Measurements from ENCODE around the gene PERM1.
"Not testable (repeated sequence)": the region's sequence is repeated elsewhere in the genome, so short reads cannot be mapped to it uniquely, and the experiment has no call there.

The PERM1 gene

DNA sequence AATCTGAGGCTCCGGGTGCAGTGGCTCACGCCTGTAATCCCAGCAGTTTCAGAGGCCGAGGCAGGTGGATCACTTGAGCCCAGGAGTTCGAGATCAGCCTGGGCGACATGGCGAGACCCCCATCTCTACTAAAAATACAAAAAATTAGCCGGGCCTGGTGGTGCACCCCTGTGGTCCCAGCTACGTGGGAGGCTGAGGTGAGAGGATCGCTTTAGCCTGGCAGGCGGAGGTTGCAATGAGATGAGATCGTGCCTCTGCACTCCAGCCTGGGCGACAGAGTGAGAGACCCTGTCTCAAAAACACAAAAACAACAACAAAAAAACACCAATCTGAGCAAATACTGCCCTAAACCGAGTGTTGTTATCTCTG is 30.8 kb upstream of the PERM1 start:
- H3K27me3 ChIP-seq (ENCODE audit: low read depth, low read length); H3K36me3 ChIP-seq (ENCODE audit: control insufficient read depth in 1 of 2, insufficient read depth in 2 of 2, low read length in 2 of 2); H3K9me3 ChIP-seq (ENCODE audit: control insufficient read depth in 1 of 2, low read length in 2 of 2): not testable (repeated sequence)
- peak overlapping the region; percentile 73 to 79 for H3K4me3 ChIP-seq (ENCODE audit: low read depth in 1 of 2, low read length in 2 of 2)
- peaks cover 0 to 15% of the 10 kb centered on the region in 2 donors for H3K4me1 ChIP-seq (ENCODE audit: control insufficient read depth in 1 of 2, insufficient read depth in 2 of 2, low read length in 2 of 2)
- H3K27ac ChIP-seq (ENCODE audit: low read length): peak overlapping the region; percentile 67

DNA sequence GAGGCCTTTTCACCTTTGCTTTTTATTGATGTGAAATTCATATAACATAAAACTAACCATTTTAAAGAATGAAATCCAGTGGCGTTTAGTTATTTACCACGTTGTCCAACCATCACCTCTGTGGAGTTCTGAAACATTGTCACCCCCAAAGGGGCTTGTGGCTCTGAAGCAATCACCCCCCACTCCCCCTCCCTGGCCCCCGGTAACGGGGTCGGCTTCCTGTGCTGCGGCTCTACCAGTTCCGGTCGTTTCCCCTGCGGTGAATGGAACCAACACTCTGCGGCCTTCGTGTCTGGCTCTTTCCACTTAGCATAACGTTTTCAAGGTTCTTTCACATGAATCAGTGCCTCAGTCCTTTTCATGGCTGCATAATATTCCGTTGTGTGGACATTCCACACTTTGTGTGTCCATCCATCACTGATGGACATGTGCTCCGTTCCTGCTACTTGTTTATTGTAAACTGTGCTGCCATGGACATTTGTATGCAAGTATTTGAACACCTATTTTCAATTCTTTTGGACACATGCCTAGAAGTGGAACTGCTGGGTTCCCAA is 29.6 kb upstream of the PERM1 start:
- Histone ChIP-seq H3K4me1 (ENCODE audit: control insufficient read depth in 1 of 2, insufficient read depth in 2 of 2, low read length in 2 of 2) (peaks cover 0 to 15% of the 10 kb centered on the region in 2 donors), H3K9me3 (ENCODE audit: control insufficient read depth in 1 of 2, low read length in 2 of 2) (no peaks in the 10 kb centered on the region), H3K27ac (ENCODE audit: low read length) (no peak overlapping the region), H3K27me3 (ENCODE audit: low read depth, low read length) (no peaks in the 10 kb centered on the region), H3K4me3 (ENCODE audit: low read depth in 1 of 2, low read length in 2 of 2) (no peak overlapping the region), H3K36me3 (ENCODE audit: control insufficient read depth in 1 of 2, insufficient read depth in 2 of 2, low read length in 2 of 2) (no peaks in the 10 kb centered on the region)

GRCh38 chr1:1010131-1010530 is 28.2 kb upstream of the PERM1 start:
- H3K4me1 ChIP-seq (ENCODE audit: control insufficient read depth in 1 of 2, insufficient read depth in 2 of 2, low read length in 2 of 2): peaks cover 0 to 24% of the 10 kb centered on the region in 2 donors
- not testable (repeated sequence) for H3K27ac ChIP-seq (ENCODE audit: low read length); H3K27me3 ChIP-seq (ENCODE audit: low read depth, low read length); H3K9me3 ChIP-seq (ENCODE audit: control insufficient read depth in 1 of 2, low read length in 2 of 2); H3K4me3 ChIP-seq (ENCODE audit: low read depth in 1 of 2, low read length in 2 of 2); H3K36me3 ChIP-seq (ENCODE audit: control insufficient read depth in 1 of 2, insufficient read depth in 2 of 2, low read length in 2 of 2)

GRCh38 chr1:1006305-1007159 is 24.6 kb upstream of the PERM1 start:
- no peak overlapping the region for H3K27ac ChIP-seq (ENCODE audit: low read length)
- peaks cover 15% of the 10 kb centered on the region for H3K27me3 ChIP-seq (ENCODE audit: low read depth, low read length)
- no peak overlapping the region for H3K4me3 ChIP-seq (ENCODE audit: low read depth in 1 of 2, low read length in 2 of 2)
- no peaks in the 10 kb centered on the region for H3K9me3 ChIP-seq (ENCODE audit: control insufficient read depth in 1 of 2, low read length in 2 of 2)
- peaks cover 0 to 19% of the 10 kb centered on the region in 2 donors for H3K4me1 ChIP-seq (ENCODE audit: control insufficient read depth in 1 of 2, insufficient read depth in 2 of 2, low read length in 2 of 2)
- H3K36me3 ChIP-seq (ENCODE audit: control insufficient read depth in 1 of 2, insufficient read depth in 2 of 2, low read length in 2 of 2): no peaks in the 10 kb centered on the region

DNA sequence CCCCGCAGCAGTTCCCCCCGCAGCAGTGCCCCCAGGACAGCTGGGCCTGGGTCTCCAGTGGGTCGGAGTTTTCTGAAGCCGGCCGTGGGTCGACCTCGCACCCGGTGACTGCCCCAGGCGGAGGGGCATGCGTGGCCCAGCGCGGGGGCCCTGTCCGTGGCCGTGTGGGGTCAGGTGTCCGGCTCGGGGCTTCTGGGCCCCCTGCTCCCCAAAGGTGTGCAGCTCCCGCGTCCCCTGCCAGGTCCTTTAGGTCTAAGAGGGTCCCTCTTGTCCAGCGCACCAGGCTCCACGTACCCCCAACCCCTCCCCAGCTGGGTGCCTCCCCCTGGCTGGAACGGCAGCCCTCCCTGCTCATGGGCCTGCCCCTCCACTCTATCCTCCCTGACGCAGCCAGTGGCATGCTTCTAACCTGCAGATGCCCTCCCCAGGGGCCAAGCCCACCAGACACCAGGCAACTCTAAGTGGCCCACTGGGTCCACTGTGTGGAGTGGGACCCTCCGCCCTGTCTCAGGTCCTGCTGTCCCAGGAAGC is 23.9 kb upstream of the PERM1 start:
- Histone ChIP-seq H3K27ac (ENCODE audit: low read length) (no peak overlapping the region), H3K4me1 (ENCODE audit: control insufficient read depth in 1 of 2, insufficient read depth in 2 of 2, low read length in 2 of 2) (peaks cover 0 to 26% of the 10 kb centered on the region in 2 donors), H3K4me3 (ENCODE audit: low read depth in 1 of 2, low read length in 2 of 2) (no peak overlapping the region)

GRCh38 chr1:1004780-1005697 is 23.1 kb upstream of the PERM1 start:
- H3K27me3 ChIP-seq (ENCODE audit: low read depth, low read length): peaks cover 19% of the 10 kb centered on the region
- no peak overlapping the region for H3K4me3 ChIP-seq (ENCODE audit: low read depth in 1 of 2, low read length in 2 of 2)
- H3K4me1 ChIP-seq (ENCODE audit: control insufficient read depth in 1 of 2, insufficient read depth in 2 of 2, low read length in 2 of 2): peaks cover 0 to 29% of the 10 kb centered on the region in 2 donors
- H3K36me3 ChIP-seq (ENCODE audit: control insufficient read depth in 1 of 2, insufficient read depth in 2 of 2, low read length in 2 of 2): no peaks in the 10 kb centered on the region
- no peaks in the 10 kb centered on the region for H3K9me3 ChIP-seq (ENCODE audit: control insufficient read depth in 1 of 2, low read length in 2 of 2)
- H3K27ac ChIP-seq (ENCODE audit: low read length): no peak overlapping the region

More for the DNA sequence above, 23.9 kb upstream of the PERM1 start:
- Histone ChIP-seq H3K36me3 (ENCODE audit: control insufficient read depth in 1 of 2, insufficient read depth in 2 of 2, low read length in 2 of 2) (no peaks in the 10 kb centered on the region), H3K9me3 (ENCODE audit: control insufficient read depth in 1 of 2, low read length in 2 of 2) (no peaks in the 10 kb centered on the region), H3K27me3 (ENCODE audit: low read depth, low read length) (peaks cover 19% of the 10 kb centered on the region)

DNA sequence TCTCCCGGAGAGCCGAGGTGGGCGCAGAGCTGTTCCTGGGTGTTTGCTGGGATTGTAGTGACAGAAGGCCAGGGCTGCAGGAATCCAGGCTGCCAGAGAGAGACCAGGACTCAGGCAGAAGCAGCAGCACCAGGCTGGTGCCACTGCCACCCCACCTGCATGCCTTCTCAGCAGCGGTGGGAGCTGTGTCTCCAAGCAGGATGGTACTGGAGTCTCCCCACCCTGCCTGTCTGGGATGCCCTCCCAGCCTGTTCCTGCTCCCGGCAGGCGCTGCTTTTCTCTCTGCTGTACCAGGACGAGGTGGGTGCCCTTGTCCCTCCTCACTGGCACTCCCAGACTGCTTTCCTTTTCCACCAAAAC is 22.5 kb upstream of the PERM1 start:
- H3K4me3 ChIP-seq (ENCODE audit: low read depth in 1 of 2, low read length in 2 of 2): no peak overlapping the region
- H3K27me3 ChIP-seq (ENCODE audit: low read depth, low read length): peaks cover 19% of the 10 kb centered on the region
- peaks cover 0 to 32% of the 10 kb centered on the region in 2 donors for H3K4me1 ChIP-seq (ENCODE audit: control insufficient read depth in 1 of 2, insufficient read depth in 2 of 2, low read length in 2 of 2)
- H3K36me3 ChIP-seq (ENCODE audit: control insufficient read depth in 1 of 2, insufficient read depth in 2 of 2, low read length in 2 of 2): no peaks in the 10 kb centered on the region
- H3K9me3 ChIP-seq (ENCODE audit: control insufficient read depth in 1 of 2, low read length in 2 of 2): no peaks in the 10 kb centered on the region
- H3K27ac ChIP-seq (ENCODE audit: low read length): no peak overlapping the region

- peaks cover 19% of the 10 kb centered on the region for H3K27me3 ChIP-seq (ENCODE audit: low read depth, low read length)
- H3K4me1 ChIP-seq (ENCODE audit: control insufficient read depth in 1 of 2, insufficient read depth in 2 of 2, low read length in 2 of 2): peaks cover 0 to 36% of the 10 kb centered on the region in 2 donors
- no peaks in the 10 kb centered on the region for H3K9me3 ChIP-seq (ENCODE audit: control insufficient read depth in 1 of 2, low read length in 2 of 2)
- H3K4me3 ChIP-seq (ENCODE audit: low read depth in 1 of 2, low read length in 2 of 2): no peak overlapping the region
- H3K36me3 ChIP-seq (ENCODE audit: control insufficient read depth in 1 of 2, insufficient read depth in 2 of 2, low read length in 2 of 2): no peaks in the 10 kb centered on the region
- H3K27ac ChIP-seq (ENCODE audit: low read length): no peak overlapping the region
These were observed 21.9 kb upstream of the PERM1 start for GRCh38 chr1:1003618-1004419.

- Histone ChIP-seq H3K36me3 (ENCODE audit: control insufficient read depth in 1 of 2, insufficient read depth in 2 of 2, low read length in 2 of 2) (no peaks in the 10 kb centered on the region), H3K4me1 (ENCODE audit: control insufficient read depth in 1 of 2, insufficient read depth in 2 of 2, low read length in 2 of 2) (peaks cover 0 to 46% of the 10 kb centered on the region in 2 donors), H3K4me3 (ENCODE audit: low read depth in 1 of 2, low read length in 2 of 2) (peak overlapping the region; percentile 46 to 68), H3K9me3 (ENCODE audit: control insufficient read depth in 1 of 2, low read length in 2 of 2) (no peaks in the 10 kb centered on the region), H3K27me3 (ENCODE audit: low read depth, low read length) (peaks cover 24% of the 10 kb centered on the region), H3K27ac (ENCODE audit: low read length) (no peak overlapping the region)
These were observed 19.3 kb upstream of the PERM1 start for GRCh38 chr1:1001057-1001783.

GRCh38 chr1:1000357-1001056 is 18.6 kb upstream of the PERM1 start:
- Histone ChIP-seq H3K4me3 (ENCODE audit: low read depth in 1 of 2, low read length in 2 of 2) (peak overlapping the region; percentile 46 to 68), H3K4me1 (ENCODE audit: control insufficient read depth in 1 of 2, insufficient read depth in 2 of 2, low read length in 2 of 2) (peaks cover 0 to 40% of the 10 kb centered on the region in 2 donors), H3K9me3 (ENCODE audit: control insufficient read depth in 1 of 2, low read length in 2 of 2) (no peaks in the 10 kb centered on the region), H3K27me3 (ENCODE audit: low read depth, low read length) (peaks cover 24% of the 10 kb centered on the region), H3K27ac (ENCODE audit: low read length) (no peak overlapping the region), H3K36me3 (ENCODE audit: control insufficient read depth in 1 of 2, insufficient read depth in 2 of 2, low read length in 2 of 2) (no peaks in the 10 kb centered on the region)
